H1 (cell line): ENCODE results near the gene JAKMIP2.

Experiments
- EP300 ChIP-seq, 2 experiments: IDR thresholded peaks; 1 replicate in 1 of 2; 2 replicates in 1 of 2; pipeline ENCODE4 v1.6.1; 2011 to 2012; ENCODE audit warnings: low read depth in 2 of 2, low read length in 2 of 2, mild to moderate bottlenecking in 2 of 2, borderline replicate concordance in 1 of 2, inconsistent platforms in 1 of 2, moderate library complexity in 1 of 2
- EZH2 ChIP-seq: fragments of 200-600 bp; sonication (generic); IDR thresholded peaks from 2 replicates; pipeline ENCODE4 v1.7.1; 2012; ENCODE audit warnings: low read depth, mild to moderate bottlenecking, moderate library complexity, low read length, inconsistent platforms; ENCODE audit not compliant: severe bottlenecking
- NRF1 ChIP-seq: IDR thresholded peaks from 2 replicates; pipeline ENCODE4 v1.6.1; 2011; ENCODE audit warnings: mild to moderate bottlenecking, low read depth, low read length, improper control_type of control experiment
- POLR2A ChIP-seq, 2 experiments: IDR thresholded peaks; 1 replicate in 1 of 2; 2 replicates in 1 of 2; pipeline ENCODE4 v1.6.1; 2011; ENCODE audit warnings: low read depth in 2 of 2, low read length in 2 of 2, mild to moderate bottlenecking in 2 of 2; ENCODE audit errors: control extremely low read depth in 1 of 2
- RAD21 ChIP-seq, 2 experiments: IDR thresholded peaks in 1 of 2; conservative IDR thresholded peaks in 1 of 2; 2 replicates each; pipeline ENCODE4 v1.6.1; 2011; ENCODE audit warnings: low read depth in 2 of 2, low read length in 2 of 2, improper control_type of control experiment in 1 of 2, inconsistent platforms in 1 of 2, mild to moderate bottlenecking in 1 of 2, moderate library complexity in 1 of 2
- TF ChIP-seq, protein P1 (sequence below): IDR thresholded peaks from 2 replicates; pipeline ENCODE4 v1.6.1; 2012; ENCODE audit warnings: inconsistent platforms

DNA sequence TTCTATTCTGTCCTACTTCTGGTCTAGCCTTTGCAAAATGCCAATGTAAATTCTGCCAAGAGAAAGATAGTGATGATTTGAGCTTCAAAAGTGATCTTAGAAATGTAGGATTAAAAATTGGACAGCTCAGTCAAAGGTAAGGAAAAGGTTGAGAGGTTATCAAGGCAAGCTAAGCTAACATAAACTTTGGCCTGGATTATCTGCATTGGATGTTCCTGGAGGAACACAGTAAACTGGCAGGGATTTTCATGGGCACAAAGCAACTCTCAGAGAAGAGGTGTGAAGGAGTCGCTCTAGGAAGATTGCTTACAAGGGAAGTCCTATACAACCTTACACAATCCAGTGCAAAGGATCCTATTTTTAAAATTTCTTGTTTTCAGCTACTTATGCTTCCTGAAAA is 115.2 kb downstream of the JAKMIP2 start:
- TF ChIP-seq, protein P1, sequence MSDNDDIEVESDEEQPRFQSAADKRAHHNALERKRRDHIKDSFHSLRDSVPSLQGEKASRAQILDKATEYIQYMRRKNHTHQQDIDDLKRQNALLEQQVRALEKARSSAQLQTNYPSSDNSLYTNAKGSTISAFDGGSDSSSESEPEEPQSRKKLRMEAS, result no peak
- TF ChIP-seq POLR2A (IDR thresholded peaks at IDR 0.05; ENCODE audit: control extremely low read depth in 1 of 2, low read depth in 2 of 2, low read length in 2 of 2) (no peak), EZH2 (no peak), RAD21 (IDR thresholded peaks at IDR 0.05 in 1 of 2, conservative IDR thresholded peaks at IDR 0.05 in 1 of 2; ENCODE audit: low read depth in 2 of 2, low read length in 2 of 2) (no peak), EP300 (IDR thresholded peaks at IDR 0.05; ENCODE audit: borderline replicate concordance in 1 of 2, low read depth in 2 of 2, low read length in 2 of 2) (no peak), NRF1 (no peak)
